ENCODE measurements around the gene HCK.

The HCK gene

GRCh38 chr20:32062776-32063170 is 10.7 kb downstream of the HCK start:
- no peak for DNase-seq (ENCODE audit: low spot score)

GRCh38 chr20:32063695-32064094 is 11.7 kb downstream of the HCK start:
- no peak for DNase-seq (ENCODE audit: low spot score)

- DNase-seq (ENCODE audit: low spot score) = no peak
Observed at GRCh38 chr20:32064667-32065066, 12.6 kb downstream of the HCK start.

GRCh38 chr20:32067234-32067821 is 15.3 kb downstream of the HCK start:
- no peak for DNase-seq (ENCODE audit: low spot score)

- no peak for DNase-seq (ENCODE audit: low spot score)
Observed at GRCh38 chr20:32068174-32068573, 16.1 kb downstream of the HCK start.

- no peak for DNase-seq (ENCODE audit: low spot score)
Observed at GRCh38 chr20:32069711-32070110, 17.7 kb downstream of the HCK start.

GRCh38 chr20:32070282-32070681 is 18.2 kb downstream of the HCK start:
- no peak for DNase-seq (ENCODE audit: low spot score)

- DNase-seq (ENCODE audit: low spot score) = no peak
Observed at GRCh38 chr20:32070690-32071213, 18.7 kb downstream of the HCK start.

GRCh38 chr20:32071395-32072167 is 19.5 kb downstream of the HCK start:
- DNase-seq (ENCODE audit: low spot score) = no peak

- DNase-seq (ENCODE audit: low spot score) = no peak
Observed at GRCh38 chr20:32072168-32072750, 20.2 kb downstream of the HCK start.

GRCh38 chr20:32075534-32075933 is 23.5 kb downstream of the HCK start:
- no peak for DNase-seq (ENCODE audit: low spot score)

- no peak for DNase-seq (ENCODE audit: low spot score)
Observed at GRCh38 chr20:32077190-32077589, 25.1 kb downstream of the HCK start.

- DNase-seq (ENCODE audit: low spot score) = no peak
Observed at GRCh38 chr20:32078322-32078721, 26.3 kb downstream of the HCK start.

GRCh38 chr20:32078791-32079190 is 26.7 kb downstream of the HCK start:
- no peak for DNase-seq (ENCODE audit: low spot score)

- no peak for DNase-seq (ENCODE audit: low spot score)
Observed at GRCh38 chr20:32079655-32080109, 27.6 kb downstream of the HCK start.

GRCh38 chr20:32080783-32081182 is 28.7 kb downstream of the HCK start:
- no peak for DNase-seq (ENCODE audit: low spot score)

- no peak for DNase-seq (ENCODE audit: low spot score)
Observed at GRCh38 chr20:32083469-32083868, 31.4 kb downstream of the HCK start.

- DNase-seq (ENCODE audit: low spot score) = no peak
Observed at GRCh38 chr20:32087070-32087469, 35.0 kb downstream of the HCK start.

GRCh38 chr20:32088759-32089158 is 36.7 kb downstream of the HCK start:
- DNase-seq (ENCODE audit: low spot score) = no peak

- DNase-seq (ENCODE audit: low spot score) = peak; percentile 57
Observed at GRCh38 chr20:32089637-32090362, 37.8 kb downstream of the HCK start.

GRCh38 chr20:32091888-32092346 is 39.9 kb downstream of the HCK start:
- peak; percentile 84 for DNase-seq (ENCODE audit: low spot score)

- DNase-seq (ENCODE audit: low spot score) = no peak
Observed at GRCh38 chr20:32098786-32099185, 46.7 kb downstream of the HCK start.
